ENCODE measurements around the gene NR5A2. TPM values are rescaled to one million over a fixed set of nuclear protein-coding genes. Genes with fewer than 3 reads are reported as not detected.

Gene NR5A2
- total RNA-seq, 6 donors from 2014 or later, result under 0.01 to 7.8 (median 2.1) TPM

- H3K36me3 ChIP-seq, result no peaks in the 10 kb centered on the region
- ATAC-seq (ENCODE audit: low FRiP score in 2 of 2) (peak; percentile 3 to 39), DNase-seq (peak in 1 of 2 donors; percentile 86)
- no peaks in the 10 kb centered on the region for H3K9me3 ChIP-seq
- peaks cover 31 to 52% (median 40%) of the 10 kb centered on the region in 4 donors for H3K4me1 ChIP-seq
- peaks cover 0 to 81% (median 40%) of the 10 kb centered on the region in 4 donors for H3K27me3 ChIP-seq
- TF ChIP-seq POLR2AphosphoS5 (IDR thresholded peaks at IDR 0.05), result peak in 1 of 2 donors; percentile 9
- no peak for TF ChIP-seq POLR2A (IDR thresholded peaks at IDR 0.05)
- TF ChIP-seq EP300 (IDR thresholded peaks at IDR 0.05), result no peak
- peak overlapping the region in 2 of 4 donors; percentile 53 to 65 for H3K27ac ChIP-seq
- H3K4me3 ChIP-seq, result peak overlapping the region in 3 of 4 donors; percentile 43 to 57 (median 49)
- 1 to 6% methylated on average over 16 to 32 of the region's 35 CpGs for WGBS, 2 donors
Measured at GRCh38 chr1:200040481-200041138, 13.1 kb downstream of the NR5A2 start.

- WGBS, 2 donors, result 32 to 47% methylated on average over 35 of the region's 35 CpGs
- Histone ChIP-seq H3K4me1 (peaks cover 30 to 46% (median 37%) of the 10 kb centered on the region in 4 donors), H3K9me3 (no peaks in the 10 kb centered on the region), H3K4me3 (peak overlapping the region in 2 of 4 donors; percentile 45 to 57), H3K27me3 (peaks cover under 1 to 72% (median 36%) of the 10 kb centered on the region in 4 donors), H3K27ac (peak overlapping the region in 3 of 4 donors; percentile 53 to 65 (median 54)), H3K36me3 (no peaks in the 10 kb centered on the region)
- TF ChIP-seq POLR2AphosphoS5 (IDR thresholded peaks at IDR 0.05), result no peak
- no peak for TF ChIP-seq POLR2A (IDR thresholded peaks at IDR 0.05)
- no peak for TF ChIP-seq CTCF (IDR thresholded peaks at IDR 0.05)
- TF ChIP-seq EP300 (IDR thresholded peaks at IDR 0.05), result no peak
- DNase-seq (no peak), ATAC-seq (ENCODE audit: low FRiP score in 2 of 2) (no peak)
Measured at GRCh38 chr1:200041337-200042118, 14.0 kb downstream of the NR5A2 start.

- peaks cover 30 to 46% (median 37%) of the 10 kb centered on the region in 4 donors for H3K4me1 ChIP-seq
- peaks cover 2 to 66% (median 33%) of the 10 kb centered on the region in 4 donors for H3K27me3 ChIP-seq
- no peaks in the 10 kb centered on the region for H3K9me3 ChIP-seq
- H3K36me3 ChIP-seq, result no peaks in the 10 kb centered on the region
- WGBS, 2 donors, result 11% methylated on average over 22 of the region's 22 CpGs
- H3K4me3 ChIP-seq, result peak overlapping the region; percentile 13 to 48 (median 38)
- peak in 1 of 2 donors; percentile 10 for DNase-seq
- peak overlapping the region in 3 of 4 donors; percentile 54 to 68 (median 65) for H3K27ac ChIP-seq
- TF ChIP-seq POLR2A (IDR thresholded peaks at IDR 0.05) (no peak), CTCF (IDR thresholded peaks at IDR 0.05) (no peak), EP300 (IDR thresholded peaks at IDR 0.05) (no peak), POLR2AphosphoS5 (IDR thresholded peaks at IDR 0.05) (no peak)
- ATAC-seq (ENCODE audit: low FRiP score in 2 of 2), result no peak
Measured at GRCh38 chr1:200042119-200042551, 14.6 kb downstream of the NR5A2 start.

- Histone ChIP-seq H3K4me3 (peak overlapping the region; percentile 13 to 48 (median 38)), H3K4me1 (peaks cover 30 to 46% (median 37%) of the 10 kb centered on the region in 4 donors), H3K27me3 (peaks cover 2 to 64% (median 33%) of the 10 kb centered on the region in 4 donors), H3K9me3 (no peaks in the 10 kb centered on the region), H3K36me3 (no peaks in the 10 kb centered on the region), H3K27ac (peak overlapping the region in 3 of 4 donors; percentile 54 to 68 (median 65))
- TF ChIP-seq POLR2AphosphoS5 (IDR thresholded peaks at IDR 0.05) (no peak), POLR2A (IDR thresholded peaks at IDR 0.05) (no peak), EP300 (IDR thresholded peaks at IDR 0.05) (no peak), CTCF (IDR thresholded peaks at IDR 0.05) (no peak)
- no peak for ATAC-seq (ENCODE audit: low FRiP score in 2 of 2)
- 4 to 7% methylated on average over 27 to 42 of the region's 48 CpGs for WGBS, 2 donors
- peak in 1 of 2 donors; percentile 84 for DNase-seq
Measured at GRCh38 chr1:200042552-200043335, 15.2 kb downstream of the NR5A2 start.
